ENCODE results near the gene NSUN6. TPM values are rescaled to one million over a fixed set of nuclear protein-coding genes. Genes with fewer than 3 reads are reported as not detected.
A peak's percentile ranks its signal among the peaks of the same experiment; 100 is the strongest.

NSUN6 gene, protein sequence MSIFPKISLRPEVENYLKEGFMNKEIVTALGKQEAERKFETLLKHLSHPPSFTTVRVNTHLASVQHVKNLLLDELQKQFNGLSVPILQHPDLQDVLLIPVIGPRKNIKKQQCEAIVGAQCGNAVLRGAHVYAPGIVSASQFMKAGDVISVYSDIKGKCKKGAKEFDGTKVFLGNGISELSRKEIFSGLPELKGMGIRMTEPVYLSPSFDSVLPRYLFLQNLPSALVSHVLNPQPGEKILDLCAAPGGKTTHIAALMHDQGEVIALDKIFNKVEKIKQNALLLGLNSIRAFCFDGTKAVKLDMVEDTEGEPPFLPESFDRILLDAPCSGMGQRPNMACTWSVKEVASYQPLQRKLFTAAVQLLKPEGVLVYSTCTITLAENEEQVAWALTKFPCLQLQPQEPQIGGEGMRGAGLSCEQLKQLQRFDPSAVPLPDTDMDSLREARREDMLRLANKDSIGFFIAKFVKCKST
- 9.5 TPM for polyA plus RNA-seq (2013, experiment 1 of 2)
- polyA plus RNA-seq (2013, experiment 2 of 2), result 11.2 TPM

DNA sequence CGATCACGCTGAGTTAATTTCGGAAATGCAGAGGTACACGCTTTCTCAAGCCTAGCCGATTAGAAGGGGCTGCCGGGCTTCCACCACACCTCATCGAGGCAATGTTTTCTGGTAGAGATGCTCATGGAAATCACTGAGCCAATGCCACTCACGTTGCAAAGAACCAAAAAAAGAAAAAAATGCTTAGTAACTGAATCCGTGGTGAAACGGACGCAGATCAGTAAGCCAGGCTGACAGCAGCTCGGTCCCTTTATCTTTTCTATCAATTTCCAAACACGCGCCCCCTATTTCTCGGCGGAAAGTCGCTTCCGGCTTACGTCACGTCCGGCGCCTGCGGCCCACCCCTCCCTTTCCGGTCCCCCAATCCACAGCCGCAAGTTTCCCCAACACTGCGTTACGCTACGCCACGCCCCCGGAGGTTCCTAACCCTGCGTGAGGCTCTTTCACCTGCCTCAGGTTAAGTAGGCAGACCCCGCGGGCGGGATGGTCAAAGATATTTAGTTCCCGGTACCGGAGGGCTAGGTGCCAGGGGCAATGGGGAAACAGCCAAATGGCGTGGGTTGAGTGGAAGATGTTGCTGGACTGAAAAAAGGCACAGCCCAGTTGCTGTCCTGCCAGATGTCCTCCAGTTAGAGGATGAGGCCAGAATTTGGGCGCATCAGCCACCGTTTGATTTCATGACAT is at the start of gene NSUN6:
Gene NSUN6, minus strand, starts transcription at position 264 of the 684 bp plus-strand sequence. CDS start 384 bp downstream, outside the sequence.
- WGBS, result 1% methylated on average over 39 of the region's 39 CpGs
- peaks cover 20% of the 10 kb centered on the region for H3K36me3 ChIP-seq (ENCODE audit: insufficient read depth, low read length)
- H3K27me3 ChIP-seq (ENCODE audit: insufficient read depth, low read length), result no peaks in the 10 kb centered on the region
- H3K4me3 ChIP-seq (ENCODE audit: low read length), result peak within 1 kb of the TSS; percentile 74
- no peaks in the 10 kb centered on the region for H3K9me3 ChIP-seq (ENCODE audit: insufficient read depth, low read depth, low read length)
- peaks cover 7% of the 10 kb centered on the region; the same call in 1 of the 2 replicates for H3K4me1 ChIP-seq (ENCODE audit: insufficient read depth, low read length)
- peak within 1 kb of the TSS; percentile 77 for H3K9ac ChIP-seq (ENCODE audit: low read depth, low read length)
- peak within 1 kb of the TSS; percentile 3; the same call in 1 of the 2 replicates for H3K27ac ChIP-seq (ENCODE audit: low read depth, low read length)

DNA sequence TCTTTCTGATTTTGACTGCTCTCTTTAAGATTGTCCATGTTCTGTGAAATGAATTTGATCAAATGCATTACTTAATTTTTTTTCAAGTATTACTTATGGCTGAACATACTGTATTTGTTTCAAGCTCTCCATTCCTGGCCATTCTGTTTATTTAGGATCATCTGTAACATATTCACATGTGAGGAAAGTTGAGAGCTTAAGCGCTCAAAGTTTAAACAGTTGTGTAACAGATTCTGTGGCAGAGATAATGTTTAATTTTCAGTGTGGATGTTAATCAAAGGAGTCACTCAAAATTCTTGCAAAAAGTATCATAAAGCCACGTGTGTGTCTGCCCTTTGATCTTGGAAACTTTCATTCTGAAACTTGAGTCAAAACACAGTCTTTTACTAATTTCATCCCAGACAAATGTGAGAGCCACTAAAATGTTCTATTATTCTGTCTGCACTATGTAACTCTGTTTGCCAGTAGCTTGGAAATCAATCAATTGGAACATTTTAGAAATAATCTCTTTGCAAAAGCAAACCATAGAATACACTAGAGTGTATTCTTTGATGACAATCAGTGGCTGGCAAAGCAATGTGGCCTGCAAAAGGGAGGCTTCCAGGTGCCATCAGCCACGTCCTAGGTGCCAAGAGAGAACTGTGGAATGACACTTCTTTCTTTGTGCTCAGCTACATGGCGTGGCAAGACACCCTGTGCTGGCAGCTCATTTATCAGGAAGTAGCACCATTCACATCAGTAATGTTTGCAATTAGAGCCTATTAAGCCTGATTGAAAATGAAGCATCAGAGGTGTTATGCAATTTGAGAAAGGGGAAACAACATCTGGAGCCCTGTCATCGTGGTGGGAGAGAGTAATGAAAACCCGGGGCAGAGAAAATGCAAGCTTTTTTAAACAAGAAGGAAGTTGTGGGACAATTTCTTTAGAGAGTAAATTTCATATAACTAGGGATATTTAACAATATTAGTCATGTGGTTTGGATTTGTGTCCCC is 48.8 kb upstream of the NSUN6 start:
- H3K9me3 ChIP-seq (ENCODE audit: insufficient read depth, low read depth, low read length), result no peaks in the 10 kb centered on the region
- H3K9ac ChIP-seq (ENCODE audit: low read depth, low read length), result no peak overlapping the region
- H3K4me1 ChIP-seq (ENCODE audit: insufficient read depth, low read length), result no peaks in the 10 kb centered on the region

DNA sequence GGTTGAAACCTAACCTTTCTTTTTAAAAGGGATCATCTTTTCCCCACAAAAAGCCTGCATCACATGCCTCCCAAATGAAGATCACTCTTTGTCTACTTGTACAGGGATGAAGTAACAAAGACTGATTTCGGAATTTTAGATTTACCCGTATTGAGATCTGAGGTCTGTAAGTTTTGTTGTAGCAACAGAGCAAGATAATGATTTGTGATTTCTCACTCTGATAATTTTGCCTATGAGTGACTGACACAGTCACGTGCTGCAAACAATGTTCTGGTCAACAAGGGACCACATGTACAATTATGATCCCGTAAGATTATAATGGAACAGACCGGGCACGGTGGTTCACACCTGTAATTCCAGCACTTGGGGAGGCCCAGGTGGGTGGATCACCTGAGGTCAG is 39.2 kb upstream of the NSUN6 start:
- H3K4me1 ChIP-seq (ENCODE audit: insufficient read depth, low read length), result no peaks in the 10 kb centered on the region
- WGBS, result 96% methylated on average over 6 of the region's 6 CpGs

More for the DNA sequence above, 48.8 kb upstream of the NSUN6 start:
- Histone ChIP-seq H3K4me3 (ENCODE audit: low read length) (no peak overlapping the region), H3K36me3 (ENCODE audit: insufficient read depth, low read length) (no peaks in the 10 kb centered on the region), H3K27me3 (ENCODE audit: insufficient read depth, low read length) (no peaks in the 10 kb centered on the region), H3K27ac (ENCODE audit: low read depth, low read length) (no peak overlapping the region)
- 92% methylated on average over 6 of the region's 6 CpGs for WGBS

DNA sequence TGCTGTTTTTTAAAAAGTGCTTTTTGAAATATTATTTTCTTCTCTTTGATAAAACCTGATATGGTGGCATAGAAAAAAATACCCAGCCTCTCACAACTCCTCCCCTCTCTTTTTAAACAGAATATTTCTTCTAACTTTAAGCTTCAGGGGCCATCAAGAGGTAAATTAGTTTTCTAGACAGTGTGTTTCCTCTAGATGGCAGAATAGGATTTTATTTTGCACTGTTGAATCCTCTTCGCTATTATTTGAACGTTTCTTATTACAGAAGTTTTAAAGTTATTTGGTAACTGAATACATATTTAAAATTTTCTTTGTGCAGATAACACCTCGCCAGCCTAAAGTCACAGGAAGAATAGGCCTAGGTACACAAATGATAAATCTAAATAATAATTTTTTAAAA is 38.1 kb upstream of the NSUN6 start:
- Histone ChIP-seq H3K9ac (ENCODE audit: low read depth, low read length) (no peak overlapping the region), H3K27me3 (ENCODE audit: insufficient read depth, low read length) (no peaks in the 10 kb centered on the region), H3K36me3 (ENCODE audit: insufficient read depth, low read length) (no peaks in the 10 kb centered on the region), H3K9me3 (ENCODE audit: insufficient read depth, low read depth, low read length) (no peaks in the 10 kb centered on the region), H3K4me3 (ENCODE audit: low read length) (no peak overlapping the region), H3K4me1 (ENCODE audit: insufficient read depth, low read length) (no peaks in the 10 kb centered on the region), H3K27ac (ENCODE audit: low read depth, low read length) (no peak overlapping the region)
- WGBS, result 100% methylated on average over 1 of the region's 3 CpGs

More for the DNA sequence above, 39.2 kb upstream of the NSUN6 start:
- no peaks in the 10 kb centered on the region for H3K27me3 ChIP-seq (ENCODE audit: insufficient read depth, low read length)
- H3K9me3 ChIP-seq (ENCODE audit: insufficient read depth, low read depth, low read length), result no peaks in the 10 kb centered on the region
- H3K4me3 ChIP-seq (ENCODE audit: low read length), result no peak overlapping the region
- H3K27ac ChIP-seq (ENCODE audit: low read depth, low read length), result no peak overlapping the region
- H3K9ac ChIP-seq (ENCODE audit: low read depth, low read length), result no peak overlapping the region
- no peaks in the 10 kb centered on the region for H3K36me3 ChIP-seq (ENCODE audit: insufficient read depth, low read length)

DNA sequence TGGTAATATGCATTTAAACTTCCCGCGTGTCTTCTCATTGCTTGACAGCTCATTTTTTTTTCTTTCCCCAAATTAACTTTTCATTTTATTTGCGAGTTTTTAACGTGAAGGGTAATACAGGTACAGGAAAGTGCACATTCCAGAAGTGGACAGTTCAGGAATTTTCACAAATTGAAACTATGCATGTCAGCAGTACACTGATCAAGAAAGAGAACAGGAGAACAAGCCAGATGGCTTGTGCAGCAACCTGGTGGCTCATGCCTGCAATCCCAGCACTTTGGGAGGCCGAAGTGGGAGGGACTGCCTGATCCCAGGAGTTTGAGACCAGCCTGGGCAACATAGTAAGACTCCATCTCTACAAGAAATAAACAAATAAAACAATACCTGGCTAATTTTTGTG is 36.3 kb upstream of the NSUN6 start:
- no peak overlapping the region for H3K9ac ChIP-seq (ENCODE audit: low read depth, low read length)
- H3K4me3 ChIP-seq (ENCODE audit: low read length), result no peak overlapping the region
- H3K27me3 ChIP-seq (ENCODE audit: insufficient read depth, low read length), result no peaks in the 10 kb centered on the region
- 90% methylated on average over 5 of the region's 5 CpGs for WGBS
- no peaks in the 10 kb centered on the region for H3K4me1 ChIP-seq (ENCODE audit: insufficient read depth, low read length)
- H3K36me3 ChIP-seq (ENCODE audit: insufficient read depth, low read length), result no peaks in the 10 kb centered on the region
- H3K9me3 ChIP-seq (ENCODE audit: insufficient read depth, low read depth, low read length), result no peaks in the 10 kb centered on the region
- no peak overlapping the region for H3K27ac ChIP-seq (ENCODE audit: low read depth, low read length)

DNA sequence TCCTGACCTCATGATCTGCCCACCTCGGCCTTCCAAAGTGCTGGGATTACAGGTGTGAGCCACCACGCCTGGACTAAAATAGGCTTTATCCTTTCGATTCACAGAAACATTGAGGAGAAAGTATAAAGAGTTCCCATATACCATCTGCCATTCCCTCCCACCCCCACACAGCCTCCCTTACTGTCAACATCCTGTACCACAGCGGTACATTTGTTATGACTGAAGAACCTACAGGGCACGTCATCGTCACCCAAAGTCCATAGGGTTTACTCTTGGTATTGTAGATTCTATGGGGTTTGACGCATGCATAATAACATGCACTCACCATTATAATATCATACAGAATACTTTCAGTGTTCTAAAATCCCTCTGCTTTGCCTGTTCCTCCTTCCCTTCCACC is 35.8 kb upstream of the NSUN6 start:
- H3K4me3 ChIP-seq (ENCODE audit: low read length), result no peak overlapping the region
- H3K4me1 ChIP-seq (ENCODE audit: insufficient read depth, low read length), result no peaks in the 10 kb centered on the region
- H3K27ac ChIP-seq (ENCODE audit: low read depth, low read length), result no peak overlapping the region
- H3K9ac ChIP-seq (ENCODE audit: low read depth, low read length), result no peak overlapping the region
- no peaks in the 10 kb centered on the region for H3K36me3 ChIP-seq (ENCODE audit: insufficient read depth, low read length)
- H3K9me3 ChIP-seq (ENCODE audit: insufficient read depth, low read depth, low read length), result no peaks in the 10 kb centered on the region
- 93% methylated on average over 7 of the region's 7 CpGs for WGBS
- H3K27me3 ChIP-seq (ENCODE audit: insufficient read depth, low read length), result no peaks in the 10 kb centered on the region

DNA sequence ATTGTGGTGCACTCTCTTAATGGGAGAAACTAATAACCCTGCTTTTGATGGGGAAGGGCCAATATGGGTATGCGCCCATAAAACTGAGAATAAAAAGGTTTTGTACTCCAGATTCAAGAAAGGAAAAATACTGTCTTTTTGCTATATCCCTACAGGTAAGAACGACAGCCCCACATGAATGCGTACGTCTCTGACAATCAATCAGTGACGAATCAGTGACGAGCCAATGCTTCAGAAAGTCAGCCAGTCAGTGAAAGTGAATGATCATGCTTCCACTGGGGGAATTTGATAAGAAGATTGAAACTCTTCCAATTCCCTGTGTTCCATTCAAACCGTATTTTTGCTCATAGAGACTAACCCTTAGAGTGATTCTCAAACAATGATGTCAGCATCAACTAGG is 34.2 kb upstream of the NSUN6 start:
- H3K36me3 ChIP-seq (ENCODE audit: insufficient read depth, low read length), result peaks cover 8% of the 10 kb centered on the region; the same call in 1 of the 2 replicates
- no peak overlapping the region for H3K9ac ChIP-seq (ENCODE audit: low read depth, low read length)
- H3K4me1 ChIP-seq (ENCODE audit: insufficient read depth, low read length), result no peaks in the 10 kb centered on the region
- H3K9me3 ChIP-seq (ENCODE audit: insufficient read depth, low read depth, low read length), result no peaks in the 10 kb centered on the region
- 94% methylated on average over 7 of the region's 7 CpGs for WGBS
- no peaks in the 10 kb centered on the region for H3K27me3 ChIP-seq (ENCODE audit: insufficient read depth, low read length)
- no peak overlapping the region for H3K27ac ChIP-seq (ENCODE audit: low read depth, low read length)
- no peak overlapping the region for H3K4me3 ChIP-seq (ENCODE audit: low read length)

DNA sequence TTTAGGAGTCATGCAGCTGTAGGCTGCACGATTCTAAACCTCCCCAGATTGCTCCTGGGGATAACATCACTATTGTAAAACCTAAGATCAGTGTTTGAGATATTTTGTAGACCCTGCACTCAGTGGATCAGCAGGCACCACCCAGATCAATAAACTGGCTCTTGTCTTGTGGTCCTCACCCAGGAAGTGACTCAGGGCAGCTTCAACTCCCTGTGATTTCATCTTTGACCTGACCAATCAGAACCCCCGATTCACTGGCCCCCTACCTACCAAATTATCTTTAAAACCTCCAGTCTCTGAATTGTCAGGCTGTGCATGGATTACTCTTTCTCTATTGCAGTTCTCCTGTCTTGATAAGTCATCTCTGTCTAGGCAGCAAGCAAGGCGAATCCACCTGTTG is 33.6 kb upstream of the NSUN6 start:
- Histone ChIP-seq H3K27ac (ENCODE audit: low read depth, low read length) (no peak overlapping the region), H3K36me3 (ENCODE audit: insufficient read depth, low read length) (peaks cover 13% of the 10 kb centered on the region; the same call in 1 of the 2 replicates), H3K9me3 (ENCODE audit: insufficient read depth, low read depth, low read length) (no peaks in the 10 kb centered on the region), H3K4me3 (ENCODE audit: low read length) (no peak overlapping the region), H3K4me1 (ENCODE audit: insufficient read depth, low read length) (no peaks in the 10 kb centered on the region), H3K9ac (ENCODE audit: low read depth, low read length) (no peak overlapping the region), H3K27me3 (ENCODE audit: insufficient read depth, low read length) (no peaks in the 10 kb centered on the region)
- WGBS, result 98% methylated on average over 3 of the region's 3 CpGs

DNA sequence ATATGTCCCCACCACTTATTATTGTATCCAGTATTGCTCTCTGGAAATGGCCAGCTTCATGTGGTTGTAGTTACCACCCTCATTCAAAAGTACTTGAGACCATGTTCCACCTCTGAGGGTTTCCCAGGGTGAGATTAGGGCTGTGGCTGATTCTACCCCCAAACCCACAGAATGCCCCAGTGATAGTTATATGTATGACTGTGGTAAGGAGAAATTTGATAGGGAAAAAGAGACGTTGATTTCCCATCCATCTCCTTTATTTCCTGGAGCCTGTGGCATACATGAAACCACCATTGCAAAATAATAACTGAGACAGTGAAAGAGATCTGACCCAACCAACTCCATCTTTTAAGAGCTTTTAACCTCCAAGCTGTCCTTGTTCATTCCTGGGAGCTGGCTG is 33.0 kb upstream of the NSUN6 start:
- Histone ChIP-seq H3K4me1 (ENCODE audit: insufficient read depth, low read length) (no peaks in the 10 kb centered on the region), H3K36me3 (ENCODE audit: insufficient read depth, low read length) (peaks cover 17% of the 10 kb centered on the region; the same call in 1 of the 2 replicates), H3K9ac (ENCODE audit: low read depth, low read length) (no peak overlapping the region), H3K27me3 (ENCODE audit: insufficient read depth, low read length) (no peaks in the 10 kb centered on the region), H3K4me3 (ENCODE audit: low read length) (no peak overlapping the region), H3K27ac (ENCODE audit: low read depth, low read length) (no peak overlapping the region), H3K9me3 (ENCODE audit: insufficient read depth, low read depth, low read length) (no peaks in the 10 kb centered on the region)
- WGBS, result no CpG with 5 or more reads among the region's 1 CpG

DNA sequence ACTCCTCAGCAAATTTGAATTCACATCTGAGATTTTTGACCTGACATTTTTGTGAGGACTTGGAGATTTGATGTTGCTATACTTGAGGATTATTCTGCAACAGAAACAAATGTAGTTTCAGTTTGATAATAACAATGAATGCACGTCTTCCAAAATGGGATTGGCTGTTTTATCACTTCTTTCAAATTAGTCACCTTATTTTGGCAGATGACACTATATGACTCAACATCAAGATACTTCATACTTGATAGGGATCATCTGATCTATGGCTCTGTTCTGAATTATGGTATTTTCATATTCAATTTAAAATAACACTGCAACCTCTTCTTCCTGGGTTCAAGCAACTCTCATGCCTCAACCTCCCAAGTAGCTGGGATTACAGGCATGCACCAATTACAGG is 32.0 kb upstream of the NSUN6 start:
- Histone ChIP-seq H3K27ac (ENCODE audit: low read depth, low read length) (no peak overlapping the region), H3K4me1 (ENCODE audit: insufficient read depth, low read length) (no peaks in the 10 kb centered on the region), H3K9me3 (ENCODE audit: insufficient read depth, low read depth, low read length) (no peaks in the 10 kb centered on the region), H3K9ac (ENCODE audit: low read depth, low read length) (no peak overlapping the region), H3K4me3 (ENCODE audit: low read length) (no peak overlapping the region), H3K27me3 (ENCODE audit: insufficient read depth, low read length) (no peaks in the 10 kb centered on the region), H3K36me3 (ENCODE audit: insufficient read depth, low read length) (peaks cover 26% of the 10 kb centered on the region)
- WGBS, result 100% methylated on average over 1 of the region's 1 CpG

Measured in HUES64 (cell line).